PC-3 (cell line): ENCODE data around the gene SMIM11. TPM values are rescaled to one million over a fixed set of nuclear protein-coding genes. Genes with fewer than 3 reads are reported as not detected.

ENCODE experiments used
- ATAC-seq: fragments of 200-7000 bp; cut with Tn5 transposase; 2 replicates; pipeline ENCODE4 v1.9.1; 2020; ENCODE audit warnings: mild to moderate bottlenecking, moderate library complexity
- BruUV-seq: library from RNA; stranded (reverse); fragments of 400-500 nt; replicated peaks from 2 replicates; lab custom pipeline; 2021; lab: Mats Ljungman, UMichigan
- CTCF ChIA-PET: fragments of 300-600 bp; sonication (Branson Sonifier 250); formaldehyde crosslinking; loops from one replicate; lab custom pipeline; 2022; ENCODE audit warnings: antibody characterized with exemption; lab: Charles Lee
- POLR2A ChIA-PET: fragments of 300-600 bp; sonication (Branson Sonifier 250); formaldehyde crosslinking; loops from one replicate; lab custom pipeline; 2022; ENCODE audit warnings: antibody characterized with exemption; ENCODE audit not compliant: unreplicated experiment; lab: Charles Lee
- DNase-seq: peaks from one replicate; pipeline ENCODE4 v3.0.0-alpha.2; 2015
- H2AFZ ChIP-seq: fragments of 300-600 bp; sonication (generic); 2 replicates; pipeline ENCODE4 v1.6.0; 2016; ENCODE audit warnings: antibody characterized with exemption, low read length
- H3F3A ChIP-seq: fragments of 300-600 bp; sonication (generic); one replicate; pipeline ENCODE4 v1.6.0; 2017; ENCODE audit warnings: antibody characterized with exemption, low read length, control low read depth, mild to moderate bottlenecking; ENCODE audit not compliant: unreplicated experiment
- H3K27ac ChIP-seq: fragments of 300-600 bp; sonication (generic); 2 replicates; pipeline ENCODE4 v1.5.1; 2016; ENCODE audit warnings: mild to moderate bottlenecking, low read length
- H3K27me3 ChIP-seq: fragments of 300-600 bp; sonication (generic); 2 replicates; pipeline ENCODE4 v1.6.1; 2016; ENCODE audit warnings: low read length, mixed read lengths
- H3K36me3 ChIP-seq: fragments of 300-600 bp; sonication (generic); 2 replicates; pipeline ENCODE4 v1.6.1; 2016; ENCODE audit warnings: low read depth, mixed run types, low read length, mixed read lengths
- H3K4me1 ChIP-seq: fragments of 300-600 bp; sonication (generic); 2 replicates; pipeline ENCODE4 v1.5.1; 2016; ENCODE audit warnings: low read length; ENCODE audit not compliant: insufficient read depth
- H3K4me2 ChIP-seq: fragments of 300-600 bp; sonication (generic); 2 replicates; pipeline ENCODE4 v1.6.0; 2016; ENCODE audit warnings: low read length
- H3K4me3 ChIP-seq: fragments of 300-600 bp; sonication (generic); 2 replicates; pipeline ENCODE4 v1.5.1; 2016; ENCODE audit warnings: mild to moderate bottlenecking, low read length, mixed read lengths
- H3K79me2 ChIP-seq: fragments of 300-600 bp; sonication (generic); 2 replicates; pipeline ENCODE4 v1.6.1; 2017; ENCODE audit warnings: low read length, mixed read lengths
- H3K9ac ChIP-seq: fragments of 300-600 bp; sonication (generic); 2 replicates; pipeline ENCODE4 v1.6.0; 2016; ENCODE audit warnings: mild to moderate bottlenecking, low read length
- H3K9me2 ChIP-seq: fragments of 300-600 bp; sonication (generic); replicated peaks from 2 replicates; pipeline ENCODE4 v1.6.1; 2016; ENCODE audit warnings: mixed run types, low read length, mixed read lengths
- H3K9me3 ChIP-seq: fragments of 300-600 bp; sonication (generic); 2 replicates; pipeline ENCODE4 v1.6.1; 2016; ENCODE audit warnings: low read length, mixed read lengths
- H4K20me1 ChIP-seq: fragments of 300-600 bp; sonication (generic); 2 replicates; pipeline ENCODE4 v1.6.1; 2016; ENCODE audit warnings: low read length, mixed read lengths
- CTCF ChIP-seq: fragments of 300-600 bp; sonication (generic); conservative IDR thresholded peaks from 2 replicates; pipeline ENCODE4 v1.5.1; 2017; ENCODE audit warnings: antibody characterized with exemption, low read depth, mild to moderate bottlenecking, low read length
- EZH2 ChIP-seq: fragments of 300-600 bp; sonication (generic); IDR thresholded peaks from one replicate; pipeline ENCODE4 v1.6.1; 2017; ENCODE audit warnings: antibody characterized with exemption, mild to moderate bottlenecking, low read length; ENCODE audit not compliant: unreplicated experiment
- EZH2phosphoT487 ChIP-seq: fragments of 300-600 bp; sonication (generic); IDR thresholded peaks from 2 replicates; pipeline ENCODE4 v1.6.1; 2018; ENCODE audit warnings: mild to moderate bottlenecking, antibody characterized with exemption, low read length, borderline replicate concordance
- intact Hi-C: fragments of 100-400 bp; cut with micrococcal nuclease; formaldehyde crosslinking; loops from 2 replicates; pipeline ENCODE4 v1.9.0; 2023
- total RNA-seq: library from RNA; depleted of rRNA; stranded (reverse); fragments of >200 nt; gene quantifications from 2 replicates; pipeline ENCODE4 v1.2.3, GENCODE V29; 2014

Gene SMIM11
- total RNA-seq, 1 experiment from 2014 or later: 39.8 TPM

GRCh38 chr21:34348890-34349519 is 26.3 kb upstream of the SMIM11 start:
- H3K9ac ChIP-seq: no peak overlapping the region
- no peak overlapping the region for H2AFZ ChIP-seq
- H3K27me3 ChIP-seq: peaks cover 3% of the 10 kb centered on the region; the same call in 1 of the 2 replicates
- H3F3A ChIP-seq: no peaks in the 10 kb centered on the region
- H3K79me2 ChIP-seq: no peaks in the 10 kb centered on the region
- no peak for ATAC-seq
- TF ChIP-seq CTCF (no peak), EZH2phosphoT487 (no peak), EZH2 (no peak)
- no peak overlapping the region for H3K4me2 ChIP-seq
- intact Hi-C loops: loop anchor here (5.0 kb wide), 1 partner anchor 132 kb away; no protein-coding TSS in a partner anchor
- no peak for DNase-seq
- H3K4me3 ChIP-seq: no peak overlapping the region
- H3K9me3 ChIP-seq: no peaks in the 10 kb centered on the region
- ChIA-PET CTCF (interaction anchor here (1.7 kb wide), 1 partner anchor 425 kb away, joined by 50 read pairs; no protein-coding TSS in a partner anchor), POLR2A (no interaction called here)
- H3K36me3 ChIP-seq: no peaks in the 10 kb centered on the region
- no peaks in the 10 kb centered on the region for H4K20me1 ChIP-seq
- H3K4me1 ChIP-seq: no peaks in the 10 kb centered on the region
- H3K9me2 ChIP-seq: no peaks in the 10 kb centered on the region
- no TSS peak for BruUV-seq
- no peak overlapping the region for H3K27ac ChIP-seq

GRCh38 chr21:34351786-34352241 is 23.5 kb upstream of the SMIM11 start:
- Histone ChIP-seq H3K4me1 (no peaks in the 10 kb centered on the region), H3K9me3 (no peaks in the 10 kb centered on the region), H3K4me2 (no peak overlapping the region), H3K79me2 (no peaks in the 10 kb centered on the region), H2AFZ (no peak overlapping the region), H3F3A (no peaks in the 10 kb centered on the region), H4K20me1 (no peaks in the 10 kb centered on the region), H3K4me3 (no peak overlapping the region), H3K9ac (no peak overlapping the region), H3K27ac (no peak overlapping the region), H3K36me3 (no peaks in the 10 kb centered on the region), H3K27me3 (peaks cover 11% of the 10 kb centered on the region), H3K9me2 (no peaks in the 10 kb centered on the region)
- ChIA-PET POLR2A (no interaction called here), CTCF (no interaction called here)
- BruUV-seq: no TSS peak
- intact Hi-C loops: loop anchor here (2.0 kb wide), 1 partner anchor 427 kb away; no protein-coding TSS in a partner anchor
- DNase-seq (peak; percentile 61), ATAC-seq (peak; percentile 84)
- peak; percentile 77 for TF ChIP-seq CTCF
- no peak for TF ChIP-seq EZH2
- no peak for TF ChIP-seq EZH2phosphoT487

- Histone ChIP-seq H3K27ac (no peak overlapping the region), H3K27me3 (peaks cover 11% of the 10 kb centered on the region), H3K9ac (no peak overlapping the region), H4K20me1 (no peaks in the 10 kb centered on the region), H3K79me2 (no peaks in the 10 kb centered on the region), H3K4me3 (no peak overlapping the region), H3K9me3 (no peaks in the 10 kb centered on the region), H2AFZ (no peak overlapping the region), H3K36me3 (no peaks in the 10 kb centered on the region), H3K4me1 (no peaks in the 10 kb centered on the region), H3K9me2 (no peaks in the 10 kb centered on the region), H3F3A (no peaks in the 10 kb centered on the region), H3K4me2 (no peak overlapping the region)
- ChIA-PET POLR2A (no interaction called here), CTCF (no interaction called here)
- no peak for TF ChIP-seq CTCF
- no peak for TF ChIP-seq EZH2phosphoT487
- TF ChIP-seq EZH2: no peak
- DNase-seq: no peak
- no TSS peak for BruUV-seq
- no peak for ATAC-seq
- intact Hi-C loops: no loop called here
These were observed 22.8 kb upstream of the SMIM11 start for GRCh38 chr21:34352556-34352955.
